HepG2 (cell line): ENCODE measurements around the gene EFCAB8. TPM values are rescaled to one million over a fixed set of nuclear protein-coding genes. Genes with fewer than 3 reads are reported as not detected.

Source experiments
- ATAC-seq: fragments of 200-7000 bp; cut with Tn5 transposase; 3 replicates; pipeline ENCODE4 v1.9.1; 2020; ENCODE audit warnings: mild to moderate bottlenecking, moderate library complexity
- BruUV-seq: library from RNA; stranded (reverse); fragments of 400-500 nt; replicated peaks from 2 replicates; lab custom pipeline; 2021; lab: Mats Ljungman, UMichigan
- CTCF ChIA-PET: fragments of 300-600 bp; formaldehyde crosslinking; extraction: SDS; loops from one replicate; lab custom pipeline; 2021; ENCODE audit warnings: low total read pairs, inconsistent platforms, low intra/inter-chr PET ratio; lab: Yijun Ruan, JAX
- POLR2A ChIA-PET: fragments of 350-600 bp; sonication (Branson Sonifier 250); formaldehyde crosslinking; loops from one replicate; lab custom pipeline; 2020; ENCODE audit warnings: antibody characterized with exemption, inconsistent platforms; lab: Yijun Ruan, JAX
- DNase-seq: peaks from one replicate; pipeline ENCODE4 v3.0.0-alpha.2; 2015; ENCODE audit warnings: low spot score
- FAIRE-seq: peaks from 3 replicates; lab custom pipeline; 2011; peaks lifted over from hg19 to GRCh38; lab: Jason Lieb, UNC
- H2AFZ ChIP-seq: one replicate; pipeline ENCODE4 v1.6.1; 2011; ENCODE audit warnings: low read length, inconsistent platforms
- H3K27ac ChIP-seq: fragments of 300-600 bp; 3 replicates; pipeline ENCODE4 v1.8.0; 2011; ENCODE audit warnings: mixed run types, mild to moderate bottlenecking, mixed read lengths, low read length, inconsistent platforms; ENCODE audit not compliant: insufficient read depth; ENCODE audit errors: extremely low read length
- H3K27me3 ChIP-seq, 2 experiments: fragments of 200-600 bp in 1 of 2; 2 replicates in 1 of 2; 3 replicates in 1 of 2; pipeline versions ENCODE4 v1.6.0 to v1.8.0; 2011; ENCODE audit warnings: low read length in 2 of 2, mild to moderate bottlenecking in 2 of 2, moderate library complexity in 2 of 2, inconsistent platforms in 1 of 2; ENCODE audit not compliant: insufficient read depth in 2 of 2, control insufficient read depth in 1 of 2
- H3K36me3 ChIP-seq, 2 experiments: fragments of 200-600 bp in 1 of 2; replicated peaks in 1 of 2; 2 replicates in 1 of 2; 3 replicates in 1 of 2; pipeline versions ENCODE4 v1.5.1 to v1.8.0; 2011; ENCODE audit warnings: low read length in 2 of 2, inconsistent platforms in 1 of 2; ENCODE audit not compliant: insufficient read depth in 2 of 2, control insufficient read depth in 1 of 2
- H3K4me1 ChIP-seq: 2 replicates; pipeline ENCODE4 v1.5.1; 2012; ENCODE audit warnings: low read length, inconsistent platforms; ENCODE audit not compliant: insufficient read depth
- H3K4me2 ChIP-seq: 2 replicates; pipeline ENCODE4 v1.6.0; 2011; ENCODE audit warnings: low read depth, low read length, inconsistent platforms
- H3K4me3 ChIP-seq, 3 experiments: fragments of 200-600 bp in 1 of 3; sonication (generic), shearing (Covaris generic) in 1 of 3; replicated peaks in 1 of 3; 2 replicates each; pipeline ENCODE4 v1.5.1; 2011 to 2016; ENCODE audit warnings: low read length in 3 of 3, inconsistent platforms in 2 of 3, low read depth in 2 of 3, mild to moderate bottlenecking in 2 of 3, control low read depth in 1 of 3, mixed read lengths in 1 of 3; ENCODE audit not compliant: insufficient read depth in 1 of 3
- H3K79me2 ChIP-seq: one replicate; pipeline ENCODE4 v1.6.1; 2011; ENCODE audit warnings: low read length, inconsistent platforms; ENCODE audit not compliant: insufficient read depth
- H3K9ac ChIP-seq: 2 replicates; pipeline ENCODE4 v1.6.0; 2011; ENCODE audit warnings: mild to moderate bottlenecking, low read depth, low read length, inconsistent platforms; ENCODE audit not compliant: insufficient read depth
- H3K9me3 ChIP-seq: 2 replicates; pipeline ENCODE4 v1.5.1; 2012; ENCODE audit warnings: mild to moderate bottlenecking, low read length
- H4K20me1 ChIP-seq: 2 replicates; pipeline ENCODE4 v1.6.0; 2011; ENCODE audit warnings: inconsistent platforms, mild to moderate bottlenecking, low read length, moderate library complexity; ENCODE audit not compliant: insufficient read depth
- E2F2 ChIP-seq: sonication (generic); formaldehyde crosslinking; IDR thresholded peaks from 2 replicates; pipeline ENCODE4 v1.4.0; 2020; ENCODE audit warnings: missing genetic modification reagents, borderline replicate concordance
- HMGA1 ChIP-seq: sonication (generic); formaldehyde crosslinking; conservative IDR thresholded peaks from 2 replicates; pipeline ENCODE4 v1.4.0; 2020; ENCODE audit warnings: missing genetic modification reagents
- MTA1 ChIP-seq: sonication (generic); formaldehyde crosslinking; IDR thresholded peaks from 2 replicates; pipeline ENCODE4 v1.4.0; 2020; ENCODE audit warnings: missing genetic modification reagents, mild to moderate bottlenecking, borderline replicate concordance
- SP140L ChIP-seq: sonication (generic); formaldehyde crosslinking; IDR thresholded peaks from 2 replicates; pipeline ENCODE4 v1.4.0; 2020; ENCODE audit warnings: missing genetic modification reagents, borderline replicate concordance
- ZBTB20 ChIP-seq: sonication (generic); formaldehyde crosslinking; IDR thresholded peaks from 2 replicates; pipeline ENCODE4 v1.8.1; 2023; ENCODE audit warnings: missing genetic modification reagents, low read depth, mild to moderate bottlenecking, borderline replicate concordance
- ZFP62 ChIP-seq: sonication (generic); formaldehyde crosslinking; IDR thresholded peaks from 2 replicates; pipeline ENCODE4 v1.4.0; 2020; ENCODE audit warnings: missing genetic modification reagents
- ZFY ChIP-seq: sonication (generic); formaldehyde crosslinking; IDR thresholded peaks from 2 replicates; pipeline ENCODE4 v1.4.0; 2020; ENCODE audit warnings: missing genetic modification reagents
- ZHX1 ChIP-seq: sonication (generic); formaldehyde crosslinking; IDR thresholded peaks from 2 replicates; pipeline ENCODE4 v1.8.1; 2022; ENCODE audit warnings: low read depth, mild to moderate bottlenecking, missing genetic modification reagents
- ZNF607 ChIP-seq: sonication (generic); formaldehyde crosslinking; IDR thresholded peaks from 2 replicates; pipeline ENCODE4 v1.5.1; 2020; ENCODE audit warnings: missing genetic modification reagents, mild to moderate bottlenecking, borderline replicate concordance
- WGBS: methylation state at CpG from one replicate; pipeline ENCODE4 v1.1.6; 2017; ENCODE audit warnings: low lambda C conversion rate; 5-methylcytosine and 5-hydroxymethylcytosine counted together
- in situ Hi-C: cut with HindIII; loops from 2 replicates; pipeline ENCODE4 v1.10.0; 2017; ENCODE audit warnings: low pct_unique_long_range_greater_than_20kb; ENCODE audit not compliant: extremely low pct_ligation_motif_present
- intact Hi-C: fragments of 100-400 bp; cut with micrococcal nuclease; formaldehyde crosslinking; loops from one replicate; pipeline ENCODE4 v1.10.0; 2022; ENCODE audit not compliant: unreplicated experiment
- polyA plus RNA-seq, 8 experiments: library from polyadenylated mRNA; depleted of rRNA in 3 of 8; stranded (reverse) in 7 of 8; unstranded in 1 of 8; fragments of >200 nt; fragmentation: Illumina TruSeq in 4 of 8; extraction: Trizol in 4 of 8; gene quantifications; 2 replicates each; pipeline versions ENCODE4 v1.2.1 to v1.2.3, GENCODE V29; 2011 to 2016; ENCODE audit warnings: low read depth in 4 of 8, missing spikeins in 1 of 8, mixed read lengths in 1 of 8; ENCODE audit not compliant: insufficient read depth in 1 of 8
- total RNA-seq, 5 experiments: library from RNA; depleted of rRNA; stranded (reverse); fragments of >200 nt; fragmentation: Illumina TruSeq; extraction: Trizol; gene quantifications; 2 replicates each; pipeline ENCODE4 v1.2.3, GENCODE V29; 2016; ENCODE audit warnings: low read depth in 1 of 5
- TF ChIP-seq, protein P1 (sequence below): sonication (generic); formaldehyde crosslinking; conservative IDR thresholded peaks from 2 replicates; pipeline ENCODE4 v1.5.0; 2020; ENCODE audit warnings: missing genetic modification reagents
- TF ChIP-seq, protein P2 (sequence below): sonication (generic); formaldehyde crosslinking; IDR thresholded peaks from 2 replicates; pipeline ENCODE4 v1.5.0; 2020; ENCODE audit warnings: mild to moderate bottlenecking, missing genetic modification reagents, borderline replicate concordance

EFCAB8 gene
- total and polyA plus RNA-seq, 2 of the 13 experiments (the other 11 are each of a cell fraction or from before 2014, with no cell fraction given) = 0.15 to 0.22 TPM

DNA sequence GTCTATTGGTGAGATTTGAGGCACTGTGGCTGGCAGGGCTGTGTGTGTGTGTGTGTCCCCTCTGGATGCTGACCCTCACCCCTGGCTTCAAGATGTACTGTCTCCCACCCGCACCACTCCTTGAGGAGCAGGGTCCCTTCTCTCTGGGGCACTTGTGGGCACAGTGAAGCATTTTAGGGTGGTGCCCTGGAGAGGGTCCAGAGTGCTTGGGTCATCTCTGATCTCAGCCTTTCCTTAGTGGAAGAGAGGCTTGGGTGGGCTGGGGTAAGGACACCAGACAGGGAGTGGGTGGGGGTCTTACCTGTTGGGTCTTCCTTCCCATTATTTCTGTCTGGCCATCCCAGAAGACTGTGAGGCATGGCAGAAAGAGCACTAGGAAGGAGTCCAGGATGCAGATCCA is 66.1 kb downstream of the EFCAB8 start:
- Histone ChIP-seq H4K20me1 (no peaks in the 10 kb centered on the region), H3K4me3 (no peak overlapping the region), H3K27me3 (peaks cover 0 to 17% of the 10 kb centered on the region in 2 experiments; a peak in 3 of 5 replicates), H3K27ac (no peak overlapping the region), H2AFZ (no peak overlapping the region), H3K9me3 (no peaks in the 10 kb centered on the region), H3K4me2 (no peak overlapping the region), H3K79me2 (no peaks in the 10 kb centered on the region), H3K4me1 (no peaks in the 10 kb centered on the region), H3K36me3 (no peaks in the 10 kb centered on the region), H3K9ac (no peak overlapping the region)
- FAIRE-seq = no peak
- ATAC-seq = no peak
- ChIA-PET CTCF (no interaction called here), POLR2A (no interaction called here)
- WGBS = 22% methylated on average over 1 of the region's 1 CpG
- no TSS peak for BruUV-seq
- no peak for DNase-seq
- intact Hi-C loops (no loop called here), in situ Hi-C loops (no loop called here)
- TF ChIP-seq ZBTB20 (CRISPR knock-in tag) (no peak), HMGA1 (CRISPR knock-in tag) (no peak), MTA1 (CRISPR knock-in tag) (no peak), ZFY (CRISPR knock-in tag) (no peak), ZNF607 (CRISPR knock-in tag) (no peak), E2F2 (no peak), SP140L (CRISPR knock-in tag) (no peak), ZFP62 (no peak), ZHX1 (CRISPR knock-in tag) (no peak)
- TF ChIP-seq, protein P1, sequence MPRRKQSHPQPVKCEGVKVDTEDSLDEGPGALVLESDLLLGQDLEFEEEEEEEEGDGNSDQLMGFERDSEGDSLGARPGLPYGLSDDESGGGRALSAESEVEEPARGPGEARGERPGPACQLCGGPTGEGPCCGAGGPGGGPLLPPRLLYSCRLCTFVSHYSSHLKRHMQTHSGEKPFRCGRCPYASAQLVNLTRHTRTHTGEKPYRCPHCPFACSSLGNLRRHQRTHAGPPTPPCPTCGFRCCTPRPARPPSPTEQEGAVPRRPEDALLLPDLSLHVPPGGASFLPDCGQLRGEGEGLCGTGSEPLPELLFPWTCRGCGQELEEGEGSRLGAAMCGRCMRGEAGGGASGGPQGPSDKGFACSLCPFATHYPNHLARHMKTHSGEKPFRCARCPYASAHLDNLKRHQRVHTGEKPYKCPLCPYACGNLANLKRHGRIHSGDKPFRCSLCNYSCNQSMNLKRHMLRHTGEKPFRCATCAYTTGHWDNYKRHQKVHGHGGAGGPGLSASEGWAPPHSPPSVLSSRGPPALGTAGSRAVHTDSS (CRISPR knock-in tag) = no peak
- TF ChIP-seq, protein P2, sequence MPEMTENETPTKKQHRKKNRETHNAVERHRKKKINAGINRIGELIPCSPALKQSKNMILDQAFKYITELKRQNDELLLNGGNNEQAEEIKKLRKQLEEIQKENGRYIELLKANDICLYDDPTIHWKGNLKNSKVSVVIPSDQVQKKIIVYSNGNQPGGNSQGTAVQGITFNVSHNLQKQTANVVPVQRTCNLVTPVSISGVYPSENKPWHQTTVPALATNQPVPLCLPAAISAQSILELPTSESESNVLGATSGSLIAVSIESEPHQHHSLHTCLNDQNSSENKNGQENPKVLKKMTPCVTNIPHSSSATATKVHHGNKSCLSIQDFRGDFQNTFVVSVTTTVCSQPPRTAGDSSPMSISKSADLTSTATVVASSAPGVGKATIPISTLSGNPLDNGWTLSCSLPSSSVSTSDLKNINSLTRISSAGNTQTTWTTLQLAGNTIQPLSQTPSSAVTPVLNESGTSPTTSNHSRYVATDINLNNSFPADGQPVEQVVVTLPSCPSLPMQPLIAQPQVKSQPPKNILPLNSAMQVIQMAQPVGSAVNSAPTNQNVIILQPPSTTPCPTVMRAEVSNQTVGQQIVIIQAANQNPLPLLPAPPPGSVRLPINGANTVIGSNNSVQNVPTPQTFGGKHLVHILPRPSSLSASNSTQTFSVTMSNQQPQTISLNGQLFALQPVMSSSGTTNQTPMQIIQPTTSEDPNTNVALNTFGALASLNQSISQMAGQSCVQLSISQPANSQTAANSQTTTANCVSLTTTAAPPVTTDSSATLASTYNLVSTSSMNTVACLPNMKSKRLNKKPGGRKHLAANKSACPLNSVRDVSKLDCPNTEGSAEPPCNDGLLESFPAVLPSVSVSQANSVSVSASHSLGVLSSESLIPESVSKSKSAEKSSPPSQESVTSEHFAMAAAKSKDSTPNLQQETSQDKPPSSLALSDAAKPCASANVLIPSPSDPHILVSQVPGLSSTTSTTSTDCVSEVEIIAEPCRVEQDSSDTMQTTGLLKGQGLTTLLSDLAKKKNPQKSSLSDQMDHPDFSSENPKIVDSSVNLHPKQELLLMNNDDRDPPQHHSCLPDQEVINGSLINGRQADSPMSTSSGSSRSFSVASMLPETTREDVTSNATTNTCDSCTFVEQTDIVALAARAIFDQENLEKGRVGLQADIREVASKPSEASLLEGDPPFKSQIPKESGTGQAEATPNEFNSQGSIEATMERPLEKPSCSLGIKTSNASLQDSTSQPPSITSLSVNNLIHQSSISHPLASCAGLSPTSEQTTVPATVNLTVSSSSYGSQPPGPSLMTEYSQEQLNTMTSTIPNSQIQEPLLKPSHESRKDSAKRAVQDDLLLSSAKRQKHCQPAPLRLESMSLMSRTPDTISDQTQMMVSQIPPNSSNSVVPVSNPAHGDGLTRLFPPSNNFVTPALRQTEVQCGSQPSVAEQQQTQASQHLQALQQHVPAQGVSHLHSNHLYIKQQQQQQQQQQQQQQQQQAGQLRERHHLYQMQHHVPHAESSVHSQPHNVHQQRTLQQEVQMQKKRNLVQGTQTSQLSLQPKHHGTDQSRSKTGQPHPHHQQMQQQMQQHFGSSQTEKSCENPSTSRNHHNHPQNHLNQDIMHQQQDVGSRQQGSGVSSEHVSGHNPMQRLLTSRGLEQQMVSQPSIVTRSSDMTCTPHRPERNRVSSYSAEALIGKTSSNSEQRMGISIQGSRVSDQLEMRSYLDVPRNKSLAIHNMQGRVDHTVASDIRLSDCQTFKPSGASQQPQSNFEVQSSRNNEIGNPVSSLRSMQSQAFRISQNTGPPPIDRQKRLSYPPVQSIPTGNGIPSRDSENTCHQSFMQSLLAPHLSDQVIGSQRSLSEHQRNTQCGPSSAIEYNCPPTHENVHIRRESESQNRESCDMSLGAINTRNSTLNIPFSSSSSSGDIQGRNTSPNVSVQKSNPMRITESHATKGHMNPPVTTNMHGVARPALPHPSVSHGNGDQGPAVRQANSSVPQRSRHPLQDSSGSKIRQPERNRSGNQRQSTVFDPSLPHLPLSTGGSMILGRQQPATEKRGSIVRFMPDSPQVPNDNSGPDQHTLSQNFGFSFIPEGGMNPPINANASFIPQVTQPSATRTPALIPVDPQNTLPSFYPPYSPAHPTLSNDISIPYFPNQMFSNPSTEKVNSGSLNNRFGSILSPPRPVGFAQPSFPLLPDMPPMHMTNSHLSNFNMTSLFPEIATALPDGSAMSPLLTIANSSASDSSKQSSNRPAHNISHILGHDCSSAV (CRISPR knock-in tag) = no peak
